Mesenchymal stem cell (in vitro differentiated cells and primary cell): Measurements from ENCODE around the gene KCTD11.

Source experiments
- DNase-seq: peaks from one replicate; pipeline ENCODE4 v3.0.0-alpha.2; 2013
- H2AFZ ChIP-seq: one replicate; pipeline ENCODE4 v1.6.1; 2013; ENCODE audit warnings: low read depth, mild to moderate bottlenecking, control low read depth, inconsistent platforms, low read length, moderate library complexity
- H2AK5ac ChIP-seq: 2 replicates; pipeline ENCODE4 v1.6.1; 2013; ENCODE audit warnings: low read length, moderate library complexity, mild to moderate bottlenecking, inconsistent platforms; ENCODE audit not compliant: severe bottlenecking
- H2BK120ac ChIP-seq: one replicate; pipeline ENCODE4 v1.6.1; 2013; ENCODE audit warnings: low read depth, mild to moderate bottlenecking, inconsistent platforms, low read length, moderate library complexity
- H2BK12ac ChIP-seq, 2 experiments: one replicate each; pipeline ENCODE4 v1.6.1; 2013; ENCODE audit warnings: inconsistent platforms in 2 of 2, low read length in 2 of 2, mild to moderate bottlenecking in 2 of 2, moderate library complexity in 2 of 2, control low read depth in 1 of 2
- H2BK15ac ChIP-seq: one replicate; pipeline ENCODE4 v1.6.1; 2013; ENCODE audit warnings: mild to moderate bottlenecking, low read depth, inconsistent platforms; ENCODE audit not compliant: poor library complexity, severe bottlenecking
- H2BK5ac ChIP-seq: 2 replicates; pipeline ENCODE4 v1.6.1; 2013; ENCODE audit warnings: low read depth, mild to moderate bottlenecking, low read length, control low read depth, inconsistent platforms; ENCODE audit not compliant: poor library complexity, severe bottlenecking
- H3K14ac ChIP-seq, 2 experiments: one replicate each; pipeline ENCODE4 v1.6.1; 2013; ENCODE audit warnings: inconsistent platforms in 2 of 2, low read length in 2 of 2, control low read depth in 1 of 2, mild to moderate bottlenecking in 1 of 2, moderate library complexity in 1 of 2
- H3K18ac ChIP-seq, 2 experiments: one replicate each; pipeline ENCODE4 v1.6.1; 2013; ENCODE audit warnings: inconsistent platforms in 2 of 2, low read length in 2 of 2, control low read depth in 1 of 2, low read depth in 1 of 2, mild to moderate bottlenecking in 1 of 2
- H3K23ac ChIP-seq, 2 experiments: one replicate each; pipeline ENCODE4 v1.6.1; 2013; ENCODE audit warnings: inconsistent platforms in 2 of 2, low read length in 2 of 2, mild to moderate bottlenecking in 2 of 2, moderate library complexity in 2 of 2, control low read depth in 1 of 2
- H3K27ac ChIP-seq: 2 replicates; pipeline ENCODE4 v1.5.1; 2013; ENCODE audit warnings: mild to moderate bottlenecking, moderate library complexity, low read length, control low read depth, inconsistent platforms; ENCODE audit not compliant: poor library complexity, severe bottlenecking
- H3K27me3 ChIP-seq, 2 experiments: 2 replicates each; pipeline versions ENCODE4 v1.6.1 to v1.7.0; 2013; ENCODE audit warnings: low read length in 2 of 2, mild to moderate bottlenecking in 2 of 2, moderate library complexity in 2 of 2, control low read depth in 1 of 2, inconsistent platforms in 1 of 2; ENCODE audit not compliant: control insufficient read depth in 1 of 2, insufficient read depth in 1 of 2
- H3K36me3 ChIP-seq, 2 experiments: 2 replicates each; pipeline versions ENCODE4 v1.6.1 to v1.7.0; 2013; ENCODE audit warnings: low read length in 2 of 2, control low read depth in 1 of 2, inconsistent platforms in 1 of 2, low read depth in 1 of 2, mild to moderate bottlenecking in 1 of 2; ENCODE audit not compliant: insufficient read depth in 2 of 2, control insufficient read depth in 1 of 2
- H3K4ac ChIP-seq, 2 experiments: one replicate each; pipeline ENCODE4 v1.6.1; 2013; ENCODE audit warnings: inconsistent platforms in 2 of 2, low read length in 2 of 2, mild to moderate bottlenecking in 2 of 2, moderate library complexity in 2 of 2, control low read depth in 1 of 2, low read depth in 1 of 2
- H3K4me1 ChIP-seq: 2 replicates; pipeline ENCODE4 v1.6.1; 2013; ENCODE audit warnings: low read depth, low read length, control low read depth; ENCODE audit not compliant: control insufficient read depth, insufficient read depth
- H3K4me2 ChIP-seq: 2 replicates; pipeline ENCODE4 v1.6.1; 2013; ENCODE audit warnings: low read length, mild to moderate bottlenecking, inconsistent platforms; ENCODE audit not compliant: poor library complexity, severe bottlenecking
- H3K4me3 ChIP-seq, 2 experiments: 2 replicates each; pipeline versions ENCODE4 v1.5.1 to v1.7.0; 2013; ENCODE audit warnings: low read length in 2 of 2, mild to moderate bottlenecking in 2 of 2, control low read depth in 1 of 2, low read depth in 1 of 2; ENCODE audit not compliant: insufficient read depth in 1 of 2
- H3K79me1 ChIP-seq: replicated peaks from 2 replicates; pipeline ENCODE4 v1.6.1; 2013; ENCODE audit warnings: mild to moderate bottlenecking, control low read depth, low read length, inconsistent platforms; ENCODE audit not compliant: poor library complexity, severe bottlenecking
- H3K9ac ChIP-seq: 2 replicates; pipeline ENCODE4 v1.7.0; 2013; ENCODE audit warnings: mild to moderate bottlenecking, low read length, moderate library complexity
- H3K9me3 ChIP-seq: 2 replicates; pipeline ENCODE4 v1.7.0; 2013; ENCODE audit warnings: mild to moderate bottlenecking, low read length; ENCODE audit not compliant: control insufficient read depth
- H4K8ac ChIP-seq: one replicate; pipeline ENCODE4 v1.6.1; 2013; ENCODE audit warnings: inconsistent platforms, mild to moderate bottlenecking, low read length, moderate library complexity
- H4K91ac ChIP-seq: one replicate; pipeline ENCODE4 v1.6.1; 2013; ENCODE audit warnings: mild to moderate bottlenecking, low read length, inconsistent platforms
- WGBS: methylation state at CpG from one replicate; pipeline ENCODE4 v1.1.7; 2013; ENCODE audit warnings: mixed read lengths; 5-methylcytosine and 5-hydroxymethylcytosine counted together

KCTD11 gene

DNA sequence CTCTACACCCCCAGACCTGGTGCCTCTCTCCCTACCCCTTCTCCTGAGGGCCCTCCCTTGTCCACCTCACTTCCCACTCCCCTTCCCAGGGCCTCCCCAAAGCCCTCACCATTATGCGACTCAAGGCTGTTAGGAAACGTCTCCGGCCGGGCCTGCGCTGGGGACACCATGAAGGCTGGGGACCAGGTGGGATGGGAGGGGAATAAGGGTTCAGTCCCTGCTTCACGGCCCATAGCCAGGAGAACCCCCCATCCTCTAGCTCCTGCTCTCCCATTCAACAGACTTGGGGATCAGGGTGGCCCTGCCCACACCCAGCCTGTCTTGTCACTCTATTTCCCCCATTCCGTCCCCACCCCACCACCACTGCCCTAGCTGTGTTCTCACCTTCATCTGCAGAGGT is 24.9 kb upstream of the KCTD11 start:
- Histone ChIP-seq H2BK120ac (no peak overlapping the region), H3K27ac (no peak overlapping the region), H2AFZ (no peak overlapping the region), H2BK12ac (no peak overlapping the region), H4K8ac (no peak overlapping the region), H3K36me3 (peaks cover 45 to 51% of the 10 kb centered on the region in 2 experiments), H2BK5ac (no peak overlapping the region), H3K27me3 (no peaks in the 10 kb centered on the region), H3K4me3 (no peak overlapping the region), H3K9ac (peak overlapping the region; percentile 93), H3K23ac (no peak overlapping the region), H4K91ac (no peak overlapping the region), H3K9me3 (no peaks in the 10 kb centered on the region), H2AK5ac (no peak overlapping the region), H3K4ac (no peak overlapping the region), H3K79me1 (peaks cover 44% of the 10 kb centered on the region), H3K18ac (no peak overlapping the region), H3K4me1 (peaks cover 19% of the 10 kb centered on the region), H3K4me2 (no peak overlapping the region), H2BK15ac (no peak overlapping the region), H3K14ac (no peak overlapping the region)
- no peak for DNase-seq
- WGBS, result 100% methylated on average over 6 of the region's 7 CpGs

GRCh38 chr17:7327501-7327900 is 24.5 kb upstream of the KCTD11 start:
- H3K79me1 ChIP-seq, result peaks cover 42% of the 10 kb centered on the region

DNA sequence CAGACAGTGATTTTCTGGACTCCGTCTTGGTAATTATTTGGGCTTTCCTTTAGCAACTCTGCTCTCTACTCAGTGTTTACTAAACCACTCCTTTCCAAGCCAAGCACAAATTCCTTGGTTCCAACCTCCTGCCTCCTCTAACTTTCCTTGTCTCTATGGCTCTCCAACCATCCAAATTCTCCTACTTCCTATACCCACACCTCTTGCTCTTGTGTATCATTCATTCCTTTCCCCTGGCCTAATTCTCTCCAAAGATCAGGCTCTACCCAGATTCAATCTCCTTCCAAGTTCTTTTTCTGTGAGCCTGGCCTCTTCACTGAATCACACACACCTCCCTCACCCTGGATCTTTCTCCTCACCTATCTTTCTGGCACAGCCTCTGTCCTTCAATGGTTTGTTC is 24.0 kb upstream of the KCTD11 start:
- H2BK5ac ChIP-seq, result no peak overlapping the region
- no peak overlapping the region for H3K27ac ChIP-seq
- H3K9ac ChIP-seq, result peak overlapping the region; percentile 93
- no peak overlapping the region for H2BK120ac ChIP-seq
- no peak overlapping the region for H4K91ac ChIP-seq
- no peak overlapping the region for H2AFZ ChIP-seq
- no peaks in the 10 kb centered on the region for H3K9me3 ChIP-seq
- H3K4me3 ChIP-seq, result peak overlapping the region in 1 of 2 experiments; percentile 100
- no peak overlapping the region for H3K18ac ChIP-seq
- H3K4me2 ChIP-seq, result peak overlapping the region; percentile 17
- H4K8ac ChIP-seq, result no peak overlapping the region
- H3K36me3 ChIP-seq, result peaks cover 35 to 41% of the 10 kb centered on the region in 2 experiments
- H3K79me1 ChIP-seq, result peaks cover 37% of the 10 kb centered on the region
- no peak for DNase-seq
- H3K14ac ChIP-seq, result no peak overlapping the region
- H3K4me1 ChIP-seq, result peaks cover 19% of the 10 kb centered on the region
- H3K23ac ChIP-seq, result no peak overlapping the region
- 100% methylated on average over 1 of the region's 1 CpG for WGBS
- H2BK12ac ChIP-seq, result no peak overlapping the region
- H3K4ac ChIP-seq, result no peak overlapping the region
- no peaks in the 10 kb centered on the region for H3K27me3 ChIP-seq
- no peak overlapping the region for H2AK5ac ChIP-seq
- H2BK15ac ChIP-seq, result no peak overlapping the region

More at GRCh38 chr17:7327501-7327900, 24.5 kb upstream of the KCTD11 start:
- H3K18ac ChIP-seq, result no peak overlapping the region
- 95% methylated on average over 17 of the region's 17 CpGs for WGBS
- no peak overlapping the region for H2BK15ac ChIP-seq
- no peak overlapping the region for H2AFZ ChIP-seq
- H2BK12ac ChIP-seq, result no peak overlapping the region
- H3K23ac ChIP-seq, result no peak overlapping the region
- H2AK5ac ChIP-seq, result no peak overlapping the region
- H4K8ac ChIP-seq, result no peak overlapping the region
- H3K14ac ChIP-seq, result no peak overlapping the region
- H3K36me3 ChIP-seq, result peaks cover 40 to 46% of the 10 kb centered on the region in 2 experiments
- no peak for DNase-seq
- no peaks in the 10 kb centered on the region for H3K27me3 ChIP-seq
- peak overlapping the region; percentile 16 for H4K91ac ChIP-seq
- H2BK5ac ChIP-seq, result no peak overlapping the region
- no peak overlapping the region for H2BK120ac ChIP-seq
- H3K4me2 ChIP-seq, result peak overlapping the region; percentile 17
- peaks cover 19% of the 10 kb centered on the region for H3K4me1 ChIP-seq
- H3K9ac ChIP-seq, result peak overlapping the region; percentile 93
- H3K27ac ChIP-seq, result no peak overlapping the region
- no peaks in the 10 kb centered on the region for H3K9me3 ChIP-seq
- no peak overlapping the region for H3K4ac ChIP-seq
- H3K4me3 ChIP-seq, result peak overlapping the region in 1 of 2 experiments; percentile 100

- DNase-seq, result peak; percentile 59
- H2AK5ac ChIP-seq, result no peak within 1 kb of the TSS
- H3K27me3 ChIP-seq, result no peaks in the 10 kb centered on the region
- peak within 1 kb of the TSS in 1 of 2 experiments; percentile 46 for H3K14ac ChIP-seq
- H2BK12ac ChIP-seq, result peak within 1 kb of the TSS in 1 of 2 experiments; percentile 75
- H3K79me1 ChIP-seq, result peaks cover 29% of the 10 kb centered on the region
- peak within 1 kb of the TSS; percentile 76 to 100 for H3K4me3 ChIP-seq
- WGBS, result under 1% methylated on average over 34 of the region's 50 CpGs
- H3K9me3 ChIP-seq, result no peaks in the 10 kb centered on the region
- peak within 1 kb of the TSS; percentile 91 for H4K91ac ChIP-seq
- no peak within 1 kb of the TSS for H2BK120ac ChIP-seq
- H3K23ac ChIP-seq, result no peak within 1 kb of the TSS
- peak within 1 kb of the TSS in 1 of 2 experiments; percentile 81 for H3K4ac ChIP-seq
- H2BK5ac ChIP-seq, result peak within 1 kb of the TSS; percentile 48
- peaks cover 19% of the 10 kb centered on the region for H3K4me1 ChIP-seq
- peak within 1 kb of the TSS; percentile 97 for H3K4me2 ChIP-seq
- H3K9ac ChIP-seq, result peak within 1 kb of the TSS; percentile 93
- H2AFZ ChIP-seq, result peak within 1 kb of the TSS; percentile 79
- H3K27ac ChIP-seq, result peak within 1 kb of the TSS; percentile 88
- H3K36me3 ChIP-seq, result peaks cover 28 to 32% of the 10 kb centered on the region in 2 experiments
- peak within 1 kb of the TSS; percentile 50 for H2BK15ac ChIP-seq
- H4K8ac ChIP-seq, result peak within 1 kb of the TSS; percentile 90
- peak within 1 kb of the TSS; percentile 64 to 91 for H3K18ac ChIP-seq
Observed at GRCh38 chr17:7328840-7329373, 23.1 kb upstream of the KCTD11 start, which contains the start of gene NEURL4. NEURL4 (minus strand) TSS chr17:7329335; CDS start chr17:7329312, 23 bp downstream.
